A549 (cell line): Measurements from ENCODE around the gene ATP13A2. TPM values are rescaled to one million over a fixed set of nuclear protein-coding genes. Genes with fewer than 3 reads are reported as not detected.
A peak's percentile ranks its signal among the peaks of the same experiment; 100 is the strongest.

Experiments used
- ATAC-seq, 2 experiments: fragments of 200-7000 bp in 1 of 2; fragments of >200 bp in 1 of 2; cut with Nextera tagmentation in 1 of 2; cut with Tn5 transposase in 1 of 2; 3 replicates each; pipeline versions ENCODE4 v1.8.0 to v1.9.1; 2018 to 2020; ENCODE audit warnings: mild to moderate bottlenecking in 1 of 2, moderate library complexity in 1 of 2
- CTCF ChIA-PET: fragments of 300-600 bp; sonication (Branson Sonifier 250); formaldehyde crosslinking; extraction: SDS; loops from one replicate; lab custom pipeline; 2021; ENCODE audit warnings: antibody characterized with exemption, inconsistent platforms; lab: Yijun Ruan, JAX
- POLR2A ChIA-PET: fragments of 350-600 bp; formaldehyde crosslinking; extraction: SDS; loops from one replicate; lab custom pipeline; 2021; ENCODE audit warnings: antibody characterized with exemption, inconsistent platforms; lab: Yijun Ruan, JAX
- DNase-seq, 2 experiments: peaks; one replicate each; pipeline versions ENCODE4 v3.0.0 to v3.0.0-alpha.2; 2011 to 2016; ENCODE audit warnings: low read depth in 1 of 2, low spot score in 1 of 2
- FAIRE-seq: peaks from 2 replicates; lab custom pipeline; 2011; peaks lifted over from hg19 to GRCh38; lab: Jason Lieb, UNC
- H3K27ac ChIP-seq, 2 experiments: fragments of >200 bp; sonication (Bioruptor Twin); formaldehyde crosslinking; 3 replicates each; pipeline ENCODE4 v1.5.1; 2016 to 2017
- H3K4me1 ChIP-seq: fragments of >200 bp; sonication (Bioruptor Twin); formaldehyde crosslinking; 3 replicates; pipeline ENCODE4 v1.6.1; 2016
- H3K4me2 ChIP-seq: fragments of >200 bp; sonication (Bioruptor Twin); formaldehyde crosslinking; 3 replicates; pipeline ENCODE4 v1.6.1; 2016
- H3K4me3 ChIP-seq: fragments of >200 bp; sonication (Bioruptor Twin); formaldehyde crosslinking; 3 replicates; pipeline ENCODE4 v1.5.1; 2016
- H3K9me3 ChIP-seq: fragments of >200 bp; sonication (Bioruptor Twin); formaldehyde crosslinking; 3 replicates; pipeline ENCODE4 v1.6.1; 2016
- BCL3 ChIP-seq: fragments of >200 bp; sonication (Bioruptor Twin); formaldehyde crosslinking; IDR thresholded peaks from 3 replicates; pipeline ENCODE4 v1.6.1; 2016
- CBX8 ChIP-seq: fragments of 200-600 bp; sonication (generic); IDR thresholded peaks from 2 replicates; pipeline ENCODE4 v1.6.1; 2016
- CHD4 ChIP-seq: fragments of 200-600 bp; sonication (generic); IDR thresholded peaks from 2 replicates; pipeline ENCODE4 v1.6.1; 2016; ENCODE audit warnings: antibody characterized with exemption, mild to moderate bottlenecking, borderline replicate concordance
- E2F6 ChIP-seq: IDR thresholded peaks from 2 replicates; pipeline ENCODE4 v1.6.1; 2012; ENCODE audit warnings: low read depth, borderline replicate concordance
- EHF ChIP-seq: fragments of 250-450 bp; sonication (Bioruptor Pico); IDR thresholded peaks from 2 replicates; pipeline ENCODE4 v1.5.0; 2020; ENCODE audit warnings: mild to moderate bottlenecking
- FOSB ChIP-seq: fragments of 250-450 bp; sonication (Bioruptor Pico); IDR thresholded peaks from 2 replicates; pipeline ENCODE4 v1.5.0; 2020; ENCODE audit warnings: mild to moderate bottlenecking, moderate library complexity
- FOSL2 ChIP-seq, 2 experiments: fragments of 450-650 bp in 1 of 2; fragments of >200 bp in 1 of 2; sonication (Bioruptor Twin) in 1 of 2; formaldehyde crosslinking; IDR thresholded peaks; 2 replicates each; pipeline versions ENCODE4 v1.5.0 to v1.6.1; 2016 to 2020; ENCODE audit warnings: mild to moderate bottlenecking in 1 of 2, moderate library complexity in 1 of 2
- FOXS1 ChIP-seq: fragments of 250-450 bp; sonication (Bioruptor Pico); IDR thresholded peaks from 2 replicates; pipeline ENCODE4 v1.5.0; 2020; ENCODE audit warnings: mild to moderate bottlenecking, moderate library complexity
- GATA3 ChIP-seq: IDR thresholded peaks from 2 replicates; pipeline ENCODE4 v1.6.1; 2012; ENCODE audit warnings: borderline replicate concordance
- HDAC2 ChIP-seq: fragments of 200-600 bp; sonication (generic); IDR thresholded peaks from 2 replicates; pipeline ENCODE4 v1.6.1; 2016
- HOXA7 ChIP-seq: fragments of 250-450 bp; sonication (Bioruptor Pico); IDR thresholded peaks from 2 replicates; pipeline ENCODE4 v1.5.0; 2020; ENCODE audit warnings: mild to moderate bottlenecking, moderate library complexity
- JUN ChIP-seq, 2 experiments: fragments of >200 bp; sonication (Bioruptor Twin); formaldehyde crosslinking; IDR thresholded peaks; 2 replicates in 1 of 2; 3 replicates in 1 of 2; pipeline ENCODE4 v1.6.1; 2016 to 2017
- KDM5A ChIP-seq: fragments of 200-600 bp; sonication (generic); IDR thresholded peaks from 2 replicates; pipeline ENCODE4 v1.6.1; 2016; ENCODE audit warnings: antibody characterized with exemption, mild to moderate bottlenecking
- MYC ChIP-seq: IDR thresholded peaks from 2 replicates; pipeline ENCODE4 v1.6.1; 2012; ENCODE audit warnings: mild to moderate bottlenecking, inconsistent platforms, low read length, improper control_type of control experiment, borderline replicate concordance
- NR3C1 ChIP-seq: fragments of >200 bp; sonication (Bioruptor Twin); formaldehyde crosslinking; IDR thresholded peaks from 3 replicates; pipeline ENCODE4 v1.6.1; 2017
- PHF8 ChIP-seq: fragments of 200-600 bp; sonication (generic); IDR thresholded peaks from 2 replicates; pipeline ENCODE4 v1.6.1; 2016; ENCODE audit warnings: low read depth, mild to moderate bottlenecking, antibody characterized with exemption, moderate library complexity, borderline replicate concordance
- TFCP2L1 ChIP-seq: fragments of 250-450 bp; sonication (Bioruptor Pico); IDR thresholded peaks from 2 replicates; pipeline ENCODE4 v1.5.0; 2021; ENCODE audit warnings: mild to moderate bottlenecking
- ZC3H11A ChIP-seq: fragments of 450-650 bp; IDR thresholded peaks from 2 replicates; pipeline ENCODE4 v1.6.1; 2014; ENCODE audit warnings: antibody characterized with exemption, mild to moderate bottlenecking
- ZFP36 ChIP-seq: fragments of 450-650 bp; IDR thresholded peaks from 2 replicates; pipeline ENCODE4 v1.6.1; 2014; ENCODE audit warnings: borderline replicate concordance; ENCODE audit not compliant: partially characterized antibody
- ZNF302 ChIP-seq: fragments of 250-450 bp; sonication (Bioruptor Pico); IDR thresholded peaks from 2 replicates; pipeline ENCODE4 v1.9.0; 2021; ENCODE audit warnings: inconsistent platforms, mild to moderate bottlenecking, moderate library complexity
- whole genome bisulfite sequencing: methylation state at CpG from one replicate; pipeline ENCODE4 v1.1.6; 2017; ENCODE audit errors: missing lambda C conversion rate; 5-methylcytosine and 5-hydroxymethylcytosine counted together
- polyA plus RNA-seq, 4 experiments: library from polyadenylated mRNA; depleted of rRNA in 3 of 4; stranded (reverse); fragments of >200 nt; fragmentation: RNase III in 1 of 4; extraction: RNeasy Plus Mini Kit Qiagen cat#74134 plus additional on column Dnase treatment in 1 of 4; gene quantifications; 2 replicates in 3 of 4; 3 replicates in 1 of 4; pipeline ENCODE4 v1.2.3, GENCODE V29; 2011 to 2017
- TF ChIP-seq, protein P1 (sequence below): fragments of 150-350 bp; IDR thresholded peaks from 2 replicates; pipeline ENCODE4 v1.6.1; 2014; ENCODE audit warnings: low read depth, mild to moderate bottlenecking, low read length
- TF ChIP-seq, protein P2 (sequence below): fragments of >200 bp; sonication (Bioruptor Twin); formaldehyde crosslinking; IDR thresholded peaks from 3 replicates; pipeline ENCODE4 v1.5.1; 2016
- TF ChIP-seq, protein P3 (sequence below): IDR thresholded peaks from 2 replicates; pipeline ENCODE4 v1.6.1; 2012
- TF ChIP-seq, protein P4 (sequence below): fragments of >200 bp; sonication (Bioruptor Twin); formaldehyde crosslinking; IDR thresholded peaks from 2 replicates; pipeline ENCODE4 v1.6.1; 2016

The ATP13A2 gene
- polyA plus RNA-seq, 2 of the 4 experiments (the other 2 are of a cell fraction): 7.9 to 23.1 TPM

DNA sequence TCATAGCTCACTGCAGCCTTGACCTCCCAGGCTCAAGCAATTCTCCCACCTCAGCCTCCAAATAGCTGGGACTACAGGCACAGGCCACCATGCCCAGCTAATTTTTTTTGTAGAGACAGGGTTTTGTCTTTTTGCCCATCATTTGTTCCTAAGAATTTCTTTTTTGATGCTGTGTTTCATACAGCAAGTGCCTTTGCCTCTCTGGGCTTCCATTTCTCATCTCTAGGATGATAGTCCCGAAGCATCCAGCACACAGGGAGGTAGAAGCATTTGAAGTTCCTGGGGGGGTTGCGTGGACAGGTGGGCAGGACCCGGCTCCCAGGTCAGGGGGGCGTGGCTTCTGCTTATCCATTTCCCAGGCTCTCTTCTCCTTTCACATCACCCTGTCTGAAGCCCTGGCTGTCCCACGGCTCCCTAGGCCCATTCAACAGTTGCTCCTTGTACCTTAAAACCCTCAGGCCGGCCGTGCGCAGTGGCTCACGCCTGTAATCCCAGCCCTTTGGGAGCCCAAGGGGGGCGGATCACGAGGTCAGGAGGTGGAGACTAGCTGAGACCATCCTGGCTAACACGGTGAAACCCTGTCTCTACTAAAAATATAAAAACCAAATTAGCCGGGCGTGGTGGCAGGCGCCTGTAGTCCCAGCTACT, 3.4 kb downstream of the ATP13A2 start:
- H3K27ac ChIP-seq: no peak overlapping the region
- H3K4me1 ChIP-seq: peaks cover 33% of the 10 kb centered on the region
- TF ChIP-seq ZFP36 (peak; percentile 14), NR3C1 (no peak)
- no peak for ATAC-seq
- WGBS: 82% methylated on average over 15 of the region's 15 CpGs
- POLR2A ChIA-PET: no interaction called here
- CTCF ChIA-PET: interaction anchor here (0.6 to 1.0 kb wide), 2 partner anchors 44 kb away, joined by 3 to 4 read pairs; no protein-coding TSS in a partner anchor
- no peak for FAIRE-seq
- no peak overlapping the region for H3K4me2 ChIP-seq
- DNase-seq: no peak
- no peak overlapping the region for H3K4me3 ChIP-seq
- no peaks in the 10 kb centered on the region for H3K9me3 ChIP-seq

- H3K9me3 ChIP-seq: no peaks in the 10 kb centered on the region
- peaks cover 32% of the 10 kb centered on the region for H3K4me1 ChIP-seq
- H3K27ac ChIP-seq: no peak overlapping the region
- ATAC-seq (no peak), DNase-seq (no peak), FAIRE-seq (no peak)
- POLR2A ChIA-PET: no interaction called here
- no peak overlapping the region for H3K4me3 ChIP-seq
- no peak overlapping the region for H3K4me2 ChIP-seq
- TF ChIP-seq HDAC2 (no peak), NR3C1 (no peak), KDM5A (no peak), HOXA7 (CRISPR knock-in tag) (no peak), CHD4 (no peak), JUN (IDR thresholded peaks at IDR 0.05) (no peak), FOXS1 (CRISPR knock-in tag) (no peak), TFCP2L1 (no peak)
- TF ChIP-seq, protein P1, sequence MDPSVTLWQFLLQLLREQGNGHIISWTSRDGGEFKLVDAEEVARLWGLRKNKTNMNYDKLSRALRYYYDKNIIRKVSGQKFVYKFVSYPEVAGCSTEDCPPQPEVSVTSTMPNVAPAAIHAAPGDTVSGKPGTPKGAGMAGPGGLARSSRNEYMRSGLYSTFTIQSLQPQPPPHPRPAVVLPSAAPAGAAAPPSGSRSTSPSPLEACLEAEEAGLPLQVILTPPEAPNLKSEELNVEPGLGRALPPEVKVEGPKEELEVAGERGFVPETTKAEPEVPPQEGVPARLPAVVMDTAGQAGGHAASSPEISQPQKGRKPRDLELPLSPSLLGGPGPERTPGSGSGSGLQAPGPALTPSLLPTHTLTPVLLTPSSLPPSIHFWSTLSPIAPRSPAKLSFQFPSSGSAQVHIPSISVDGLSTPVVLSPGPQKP: no peak
- TF ChIP-seq, protein P2, sequence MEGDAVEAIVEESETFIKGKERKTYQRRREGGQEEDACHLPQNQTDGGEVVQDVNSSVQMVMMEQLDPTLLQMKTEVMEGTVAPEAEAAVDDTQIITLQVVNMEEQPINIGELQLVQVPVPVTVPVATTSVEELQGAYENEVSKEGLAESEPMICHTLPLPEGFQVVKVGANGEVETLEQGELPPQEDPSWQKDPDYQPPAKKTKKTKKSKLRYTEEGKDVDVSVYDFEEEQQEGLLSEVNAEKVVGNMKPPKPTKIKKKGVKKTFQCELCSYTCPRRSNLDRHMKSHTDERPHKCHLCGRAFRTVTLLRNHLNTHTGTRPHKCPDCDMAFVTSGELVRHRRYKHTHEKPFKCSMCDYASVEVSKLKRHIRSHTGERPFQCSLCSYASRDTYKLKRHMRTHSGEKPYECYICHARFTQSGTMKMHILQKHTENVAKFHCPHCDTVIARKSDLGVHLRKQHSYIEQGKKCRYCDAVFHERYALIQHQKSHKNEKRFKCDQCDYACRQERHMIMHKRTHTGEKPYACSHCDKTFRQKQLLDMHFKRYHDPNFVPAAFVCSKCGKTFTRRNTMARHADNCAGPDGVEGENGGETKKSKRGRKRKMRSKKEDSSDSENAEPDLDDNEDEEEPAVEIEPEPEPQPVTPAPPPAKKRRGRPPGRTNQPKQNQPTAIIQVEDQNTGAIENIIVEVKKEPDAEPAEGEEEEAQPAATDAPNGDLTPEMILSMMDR: no peak
- TF ChIP-seq, protein P3, sequence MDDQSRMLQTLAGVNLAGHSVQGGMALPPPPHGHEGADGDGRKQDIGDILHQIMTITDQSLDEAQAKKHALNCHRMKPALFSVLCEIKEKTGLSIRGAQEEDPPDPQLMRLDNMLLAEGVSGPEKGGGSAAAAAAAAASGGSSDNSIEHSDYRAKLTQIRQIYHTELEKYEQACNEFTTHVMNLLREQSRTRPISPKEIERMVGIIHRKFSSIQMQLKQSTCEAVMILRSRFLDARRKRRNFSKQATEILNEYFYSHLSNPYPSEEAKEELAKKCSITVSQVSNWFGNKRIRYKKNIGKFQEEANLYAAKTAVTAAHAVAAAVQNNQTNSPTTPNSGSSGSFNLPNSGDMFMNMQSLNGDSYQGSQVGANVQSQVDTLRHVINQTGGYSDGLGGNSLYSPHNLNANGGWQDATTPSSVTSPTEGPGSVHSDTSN: no peak
- TF ChIP-seq, protein P4, sequence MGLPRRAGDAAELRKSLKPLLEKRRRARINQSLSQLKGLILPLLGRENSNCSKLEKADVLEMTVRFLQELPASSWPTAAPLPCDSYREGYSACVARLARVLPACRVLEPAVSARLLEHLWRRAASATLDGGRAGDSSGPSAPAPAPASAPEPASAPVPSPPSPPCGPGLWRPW: no peak
- CTCF ChIA-PET: interaction anchor here (1.0 to 1.5 kb wide), 4 partner anchors 10 to 56 kb away, joined by 3 to 7 read pairs (median 4); no protein-coding TSS in a partner anchor
- 88% methylated on average over 8 of the region's 8 CpGs for WGBS
Observed at GRCh38 chr1:17007121-17007520, 4.6 kb downstream of the ATP13A2 start.

- no peak overlapping the region for H3K4me2 ChIP-seq
- ATAC-seq (no peak), FAIRE-seq (no peak), DNase-seq (no peak)
- H3K27ac ChIP-seq: peak overlapping the region in 1 of 2 experiments; percentile 84; a peak in 2 of 6 replicates
- no peak for TF ChIP-seq FOXS1 (CRISPR knock-in tag)
- no peak for TF ChIP-seq MYC
- TF ChIP-seq ZNF302 (CRISPR knock-in tag): no peak
- TF ChIP-seq, protein P1: no peak
- no peak for TF ChIP-seq EHF (CRISPR knock-in tag)
- TF ChIP-seq NR3C1: no peak
- TF ChIP-seq FOSB (CRISPR knock-in tag): no peak
- no peak for TF ChIP-seq CBX8
- no peak for TF ChIP-seq E2F6
- no peak for TF ChIP-seq BCL3
- TF ChIP-seq FOSL2 (IDR thresholded peaks at IDR 0.05): no peak
- no peak for TF ChIP-seq FOSL2 (CRISPR knock-in tag; IDR thresholded peaks at IDR 0.05)
- no peak for TF ChIP-seq ZC3H11A
- TF ChIP-seq, protein P3: no peak
- TF ChIP-seq PHF8: no peak
- TF ChIP-seq CHD4: no peak
- no peak for TF ChIP-seq GATA3
- no peaks in the 10 kb centered on the region for H3K9me3 ChIP-seq
- POLR2A ChIA-PET: no interaction called here
- 96% methylated on average over 16 of the region's 19 CpGs for WGBS
- no peak overlapping the region for H3K4me3 ChIP-seq
- peaks cover 25% of the 10 kb centered on the region for H3K4me1 ChIP-seq
- CTCF ChIA-PET: interaction anchor here (0.7 to 2.0 kb wide), 5 partner anchors 8 to 405 kb away, joined by 3 to 10 read pairs (median 4); no protein-coding TSS in a partner anchor
Observed at GRCh38 chr1:17005365-17005740, 6.4 kb downstream of the ATP13A2 start.
